ENCODE measurements around the gene SYT9.

DNA sequence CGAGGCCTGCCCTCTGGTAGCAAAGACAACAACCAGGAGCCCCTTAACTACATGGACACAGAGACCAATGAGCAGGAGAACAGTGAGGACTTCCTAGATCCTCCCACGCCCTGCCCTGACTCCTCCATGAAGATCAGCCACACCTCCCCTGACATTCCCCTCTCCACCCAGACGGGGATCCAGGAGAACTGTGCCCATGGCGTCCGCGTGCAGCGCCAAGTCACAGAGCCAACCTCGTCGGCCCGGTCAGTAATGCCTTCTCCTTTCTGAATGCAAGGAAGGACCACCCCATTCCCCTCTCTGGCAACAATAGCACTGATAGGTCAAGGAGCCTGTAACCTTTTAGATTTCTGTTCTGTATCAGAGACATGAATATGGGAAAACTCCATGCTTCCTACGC, 51.4 kb downstream of the SYT9 start:
- TF ChIP-seq CTCF (IDR thresholded peaks at IDR 0.05): no peak
- TF ChIP-seq EZH2 (IDR thresholded peaks at IDR 0.05): no peak
